Endothelial cell of umbilical vein (primary cell): ENCODE results near the gene FOXE1. TPM values are rescaled to one million over a fixed set of nuclear protein-coding genes. Genes with fewer than 3 reads are reported as not detected.

Experiments used
- BruUV-seq: library from RNA; stranded (reverse); fragments of 400-500 nt; replicated peaks from 2 replicates; lab custom pipeline; 2021; lab: Mats Ljungman, UMichigan
- CTCF ChIA-PET: fragments of 300-600, 350-600 bp; sonication (Branson Sonifier 250); formaldehyde crosslinking; loops from one replicate; lab custom pipeline; 2021; ENCODE audit warnings: antibody characterized with exemption, inconsistent platforms; lab: Charles Lee
- POLR2A ChIA-PET: fragments of 300-600, 350-600 bp; sonication (Branson Sonifier 250); formaldehyde crosslinking; loops from one replicate; lab custom pipeline; 2021; ENCODE audit warnings: antibody characterized with exemption, inconsistent platforms; lab: Charles Lee
- DNase-seq: peaks from one replicate; pipeline ENCODE4 v3.0.0-alpha.2; 2011; ENCODE audit warnings: low read depth, low spot score
- FAIRE-seq: peaks from 2 replicates; lab custom pipeline; 2011; peaks lifted over from hg19 to GRCh38; lab: Jason Lieb, UNC
- H2AFZ ChIP-seq: 2 replicates; pipeline ENCODE4 v1.6.0; 2012; ENCODE audit warnings: low read depth, low read length, control low read depth, inconsistent platforms
- H3K27ac ChIP-seq: 2 replicates; pipeline ENCODE4 v1.5.1; 2011; ENCODE audit warnings: low read depth, mild to moderate bottlenecking, control low read depth, low read length, moderate library complexity; ENCODE audit not compliant: insufficient read depth
- H3K27me3 ChIP-seq, 2 experiments: 2 replicates each; pipeline versions ENCODE4 v1.6.0 to v1.6.1; 2011; ENCODE audit warnings: low read length in 2 of 2, mixed read lengths in 1 of 2; ENCODE audit not compliant: control insufficient read depth in 2 of 2, insufficient read depth in 2 of 2
- H3K36me3 ChIP-seq, 2 experiments: 2 replicates in 1 of 2; 3 replicates in 1 of 2; pipeline ENCODE4 v1.5.1; 2011; ENCODE audit warnings: low read length in 2 of 2, mild to moderate bottlenecking in 1 of 2, moderate library complexity in 1 of 2; ENCODE audit not compliant: control insufficient read depth in 2 of 2, insufficient read depth in 2 of 2; ENCODE audit errors: extremely low read depth in 1 of 2
- H3K4me1 ChIP-seq: 3 replicates; pipeline ENCODE4 v1.5.1; 2011; ENCODE audit warnings: mild to moderate bottlenecking, low read length; ENCODE audit not compliant: control insufficient read depth, insufficient read depth; ENCODE audit errors: extremely low read depth
- H3K4me2 ChIP-seq: 2 replicates; pipeline ENCODE4 v1.6.1; 2011; ENCODE audit warnings: low read length, control low read depth, mixed read lengths; ENCODE audit not compliant: insufficient read depth
- H3K4me3 ChIP-seq, 3 experiments: fragments of 200-600 bp in 1 of 3; sonication (generic), shearing (Covaris generic) in 1 of 3; replicated peaks in 1 of 3; 2 replicates each; pipeline ENCODE4 v1.5.1; 2011 to 2016; ENCODE audit warnings: control low read depth in 3 of 3, low read length in 3 of 3, mild to moderate bottlenecking in 2 of 3, inconsistent platforms in 1 of 3, low read depth in 1 of 3, moderate library complexity in 1 of 3; ENCODE audit not compliant: insufficient read depth in 1 of 3
- H3K79me2 ChIP-seq: 2 replicates; pipeline ENCODE4 v1.6.0; 2012; ENCODE audit warnings: low read length, inconsistent platforms; ENCODE audit not compliant: control insufficient read depth, insufficient read depth
- H3K9ac ChIP-seq: replicated peaks from 2 replicates; pipeline ENCODE3; 2011; ENCODE audit warnings: low read length, control low read depth; ENCODE audit not compliant: insufficient read depth; ENCODE audit errors: extremely low read depth
- H3K9me1 ChIP-seq: replicated peaks from 3 replicates; pipeline ENCODE4 v1.6.0; 2011; ENCODE audit warnings: mild to moderate bottlenecking, low read length; ENCODE audit not compliant: control insufficient read depth, insufficient read depth; ENCODE audit errors: extremely low read depth
- H3K9me3 ChIP-seq: replicated peaks from 2 replicates; pipeline ENCODE4 v1.5.1; 2012; ENCODE audit warnings: low read length, inconsistent platforms; ENCODE audit not compliant: control insufficient read depth, insufficient read depth
- H4K20me1 ChIP-seq: replicated peaks from 2 replicates; pipeline ENCODE3; 2011; ENCODE audit warnings: mild to moderate bottlenecking, low read length; ENCODE audit not compliant: control insufficient read depth, insufficient read depth; ENCODE audit errors: extremely low read depth
- CTCF ChIP-seq, 2 donors: IDR thresholded peaks; 1 replicate in 1 of 2; 2 replicates in 1 of 2; pipeline ENCODE4 v1.5.1; 2011; ENCODE audit warnings: low read length in 2 of 2, mild to moderate bottlenecking in 2 of 2, moderate library complexity in 2 of 2, control low read depth in 1 of 2, inconsistent platforms in 1 of 2, low read depth in 1 of 2; ENCODE audit not compliant: insufficient read depth in 1 of 2; ENCODE audit errors: extremely low read depth in 1 of 2
- EZH2 ChIP-seq: IDR thresholded peaks from 2 replicates; pipeline ENCODE4 v1.6.1; 2012; ENCODE audit warnings: borderline replicate concordance, low read depth, mild to moderate bottlenecking, moderate library complexity, low read length, inconsistent platforms; ENCODE audit not compliant: severe bottlenecking
- FOS ChIP-seq: IDR thresholded peaks from 2 replicates; pipeline ENCODE4 v1.6.1; 2011; ENCODE audit warnings: mild to moderate bottlenecking, low read length, moderate library complexity, borderline replicate concordance; ENCODE audit not compliant: insufficient read depth
- GATA2 ChIP-seq: IDR thresholded peaks from 2 replicates; pipeline ENCODE4 v1.7.0; 2011; ENCODE audit warnings: low read depth, mild to moderate bottlenecking, moderate library complexity, mixed read lengths, low read length; ENCODE audit not compliant: insufficient read length, insufficient read depth
- JUN ChIP-seq: IDR thresholded peaks from 2 replicates; pipeline ENCODE4 v1.6.1; 2011; ENCODE audit warnings: borderline replicate concordance, low read depth; ENCODE audit not compliant: insufficient read length, insufficient read depth
- MAX ChIP-seq: IDR thresholded peaks from 2 replicates; pipeline ENCODE4 v1.6.1; 2011; ENCODE audit not compliant: insufficient read depth, insufficient read length
- MYC ChIP-seq: IDR thresholded peaks from one replicate; pipeline ENCODE4 v1.6.1; 2011; ENCODE audit warnings: mild to moderate bottlenecking, low read depth, low read length
- POLR2A ChIP-seq: IDR thresholded peaks from 2 replicates; pipeline ENCODE4 v1.6.1; 2012; ENCODE audit warnings: low read depth, mild to moderate bottlenecking, control low read depth, low read length
- POLR2AphosphoS5 ChIP-seq: IDR thresholded peaks from 2 replicates; pipeline ENCODE4 v1.6.1; 2012; ENCODE audit warnings: low read depth, mild to moderate bottlenecking, control low read depth, low read length, moderate library complexity; ENCODE audit not compliant: insufficient read depth
- dilution Hi-C: fragments of 300-500 bp; cut with MboI; formaldehyde crosslinking; loops from one replicate; pipeline ENCODE4 v1.15.0; 2019; ENCODE audit warnings: low sequenced_read_pairs; ENCODE audit not compliant: extremely low pct_ligation_motif_present
- intact Hi-C: fragments of 100-400 bp; cut with micrococcal nuclease; formaldehyde crosslinking; loops from one replicate; pipeline ENCODE4 v1.10.0; 2022
- polyA plus RNA-seq, 4 experiments: library from polyadenylated mRNA; depleted of rRNA in 3 of 4; stranded (reverse) in 3 of 4; unstranded in 1 of 4; fragments of >200 nt; gene quantifications; 2 replicates each; pipeline versions ENCODE4 v1.2.1 to v1.2.3, GENCODE V29; 2011 to 2012; ENCODE audit warnings: missing spikeins in 1 of 4
- total RNA-seq: library from RNA; stranded (reverse); gene quantifications from 2 replicates; pipeline ENCODE4 v1.2.3, GENCODE V29; 2021

FOXE1 gene
- total and polyA plus RNA-seq, 2 donors (not counting 3 experiments of a cell fraction or from before 2014, with no cell fraction given): not detected

GRCh38 chr9:97852001-97852398 is 1.0 kb upstream of the FOXE1 start:
- BruUV-seq: no TSS peak

More at GRCh38 chr9:97852001-97852398, 1.0 kb upstream of the FOXE1 start:
- TF ChIP-seq MAX (no peak), MYC (no peak), GATA2 (no peak), POLR2AphosphoS5 (no peak), EZH2 (no peak), CTCF (IDR thresholded peaks at IDR 0.05; ENCODE audit: extremely low read depth in 1 of 2, insufficient read depth in 1 of 2, low read depth in 1 of 2, low read length in 2 of 2) (no peak), JUN (no peak), POLR2A (no peak), FOS (no peak)
- FAIRE-seq: no peak
- ChIA-PET CTCF (no interaction called here), POLR2A (interaction anchor here (0.6 kb wide), 1 partner anchor 69 kb away, joined by 4 read pairs; no protein-coding TSS in a partner anchor)
- intact Hi-C loops: no loop called here
- no peaks in the 10 kb centered on the region for H3K79me2 ChIP-seq
- H4K20me1 ChIP-seq: peaks cover 2% of the 10 kb centered on the region
- no peaks in the 10 kb centered on the region for H3K9me1 ChIP-seq
- no peaks in the 10 kb centered on the region for H3K36me3 ChIP-seq
- peaks cover 5% of the 10 kb centered on the region for H3K4me1 ChIP-seq
- H3K9me3 ChIP-seq: no peaks in the 10 kb centered on the region
- no peak overlapping the region for H3K9ac ChIP-seq
- H3K27me3 ChIP-seq: peaks cover 86 to 98% of the 10 kb centered on the region in 2 experiments
- DNase-seq: no peak
- H3K4me3 ChIP-seq: no peak overlapping the region
- H3K4me2 ChIP-seq: no peak overlapping the region
- dilution Hi-C loops: no loop called here
- no peak overlapping the region for H3K27ac ChIP-seq
- no peak overlapping the region for H2AFZ ChIP-seq
